ENCODE results near the gene FCN1.

FCN1 gene

DNA sequence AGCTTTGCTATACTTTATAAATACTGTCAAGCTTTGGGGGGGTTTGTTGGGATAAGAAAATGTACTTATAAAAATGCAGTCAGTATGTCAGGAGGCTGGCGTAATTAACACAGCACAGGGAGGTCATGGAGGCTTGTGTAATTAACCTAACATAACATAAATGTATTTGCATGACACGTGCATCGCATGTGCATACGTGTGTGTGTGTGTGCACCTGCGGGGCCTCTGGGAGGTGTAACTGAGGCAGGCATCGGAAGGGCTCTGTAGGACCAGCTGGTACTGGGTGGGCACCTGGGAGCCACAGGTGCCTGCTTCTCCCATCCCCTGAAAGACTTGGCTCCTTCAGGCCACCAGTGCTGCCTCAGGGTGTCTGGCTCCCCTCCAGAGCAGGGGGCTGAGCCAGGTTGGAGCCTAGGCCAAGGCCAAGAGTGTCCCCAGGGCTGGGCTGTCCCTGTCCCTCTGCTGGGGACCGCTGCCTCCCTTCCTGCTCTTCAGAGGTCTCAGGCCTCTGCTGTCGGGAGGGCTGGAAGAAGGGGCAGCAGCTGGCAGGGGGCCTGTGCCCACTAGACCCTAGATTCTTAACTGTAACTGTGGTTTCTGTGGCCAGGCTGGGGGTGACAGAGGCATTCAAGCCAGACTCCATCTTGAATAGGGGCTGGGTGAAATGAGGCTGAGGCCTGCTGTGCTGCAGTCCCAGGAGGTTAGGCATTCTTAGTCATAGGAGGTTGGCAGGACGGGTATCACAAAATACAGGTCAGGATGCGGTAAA, 28.1 kb downstream of the FCN1 start:
- DNase-seq, result no peak

DNA sequence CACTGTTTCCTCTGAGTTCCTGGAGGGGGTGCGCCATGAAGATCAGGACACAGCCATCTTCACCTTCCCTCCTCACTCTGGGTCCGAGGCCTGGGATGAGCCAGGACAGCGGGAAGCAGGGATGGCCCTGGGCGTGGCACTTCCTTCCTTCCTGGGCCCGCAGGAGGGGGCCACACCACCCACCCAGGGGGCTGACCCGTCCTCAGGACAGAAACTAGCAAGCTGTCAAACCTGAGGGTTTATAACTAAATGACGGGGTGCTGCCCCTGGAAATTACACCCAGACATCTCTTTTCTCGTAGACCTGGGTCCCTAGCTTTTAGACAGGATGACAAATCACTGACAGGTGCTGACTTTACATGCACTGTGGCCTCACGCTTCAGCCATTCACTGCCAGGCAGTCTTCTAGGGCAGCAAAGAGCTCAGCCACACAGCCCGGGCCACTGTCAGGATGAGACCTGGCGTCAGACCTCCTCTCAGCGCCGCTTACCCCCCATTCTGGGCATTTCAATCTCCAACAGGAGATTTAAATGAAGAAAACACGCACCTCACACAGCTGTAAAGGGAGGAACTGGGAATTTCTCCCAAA, 29.0 kb downstream of the FCN1 start:
- no peak for DNase-seq

- no peak for DNase-seq
Observed at GRCh38 chr9:134887686-134888602, 29.8 kb downstream of the FCN1 start.

DNA sequence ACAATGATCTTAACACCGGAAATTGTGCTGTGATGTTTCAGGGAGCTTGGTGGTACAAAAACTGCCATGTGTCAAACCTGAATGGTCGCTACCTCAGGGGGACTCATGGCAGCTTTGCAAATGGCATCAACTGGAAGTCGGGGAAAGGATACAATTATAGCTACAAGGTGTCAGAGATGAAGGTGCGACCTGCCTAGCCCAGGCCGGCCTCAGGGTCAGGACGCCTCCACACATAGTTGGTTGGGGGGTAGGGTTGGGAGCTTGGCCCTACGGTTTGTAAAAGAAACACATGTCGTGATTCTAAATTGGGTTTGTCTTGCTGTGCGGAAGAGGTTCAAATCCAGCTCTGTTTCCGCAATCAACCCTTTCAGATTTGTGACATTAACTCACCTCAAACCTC, 30.5 kb downstream of the FCN1 start:
- no peak for DNase-seq

- DNase-seq, result no peak
Observed at GRCh38 chr9:134886413-134886913, 31.2 kb downstream of the FCN1 start.

DNA sequence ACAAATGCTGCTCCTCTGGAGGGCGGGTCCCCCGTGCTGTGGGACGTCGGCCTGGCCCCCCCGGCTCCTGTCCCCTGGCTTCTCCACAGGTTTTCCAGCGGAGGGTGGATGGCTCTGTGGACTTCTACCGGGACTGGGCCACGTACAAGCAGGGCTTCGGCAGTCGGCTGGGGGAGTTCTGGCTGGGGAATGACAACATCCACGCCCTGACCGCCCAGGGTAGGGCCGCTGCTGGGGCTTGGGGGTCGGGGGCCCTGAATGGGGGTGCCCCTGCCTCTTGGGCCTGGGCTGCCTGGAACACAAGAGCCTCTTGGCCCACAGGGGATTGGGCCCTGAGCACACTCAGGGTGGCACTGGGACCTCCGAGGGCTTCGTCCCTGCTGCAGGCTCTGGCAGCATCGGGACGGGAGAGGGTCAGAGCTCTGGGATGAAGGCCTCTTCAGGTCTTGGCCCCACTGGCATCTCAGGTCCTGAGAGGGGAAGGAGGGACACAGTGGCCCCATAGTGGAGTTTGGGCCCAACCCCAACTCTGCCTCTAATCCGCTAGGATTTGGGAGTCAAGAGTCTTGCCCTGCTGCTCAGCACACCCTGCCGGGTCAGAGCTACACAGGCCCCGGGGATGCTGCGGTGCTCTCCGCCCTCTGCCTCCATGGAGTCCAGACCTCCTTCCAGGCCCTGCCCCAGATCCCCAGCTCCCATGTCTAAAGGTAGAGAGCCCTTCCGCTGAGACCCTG, 31.9 kb downstream of the FCN1 start:
- DNase-seq, result no peak

DNA sequence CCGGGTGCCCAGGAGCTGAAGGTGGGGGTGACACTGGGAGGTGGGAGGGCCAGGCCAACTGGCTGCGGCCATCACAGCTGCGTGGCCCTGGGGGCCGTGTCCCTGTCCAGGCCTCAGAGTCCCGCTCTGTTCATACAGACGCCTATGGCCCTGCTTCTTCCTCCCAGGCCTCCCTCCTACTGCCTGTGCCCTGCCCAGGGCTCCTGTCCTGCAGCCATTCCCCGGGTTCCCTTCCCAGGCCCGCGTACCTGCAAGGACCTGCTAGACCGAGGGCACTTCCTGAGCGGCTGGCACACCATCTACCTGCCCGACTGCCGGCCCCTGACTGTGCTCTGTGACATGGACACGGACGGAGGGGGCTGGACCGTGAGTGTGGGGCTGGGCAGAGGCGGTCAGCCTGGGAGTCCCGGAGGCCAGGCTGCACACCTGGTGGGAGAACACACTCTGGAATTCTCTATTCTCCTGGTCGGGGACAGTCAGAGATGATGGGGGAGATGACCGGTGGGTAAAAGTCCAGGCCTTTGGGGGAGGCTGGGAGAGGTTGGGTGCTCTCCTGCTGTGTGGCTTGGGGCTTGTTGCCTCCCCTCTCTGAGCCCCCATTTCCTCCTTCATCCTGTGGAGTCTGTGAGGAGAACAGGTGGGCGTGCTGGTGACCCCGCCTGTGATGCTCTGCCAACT, 32.6 kb downstream of the FCN1 start:
- no peak for DNase-seq

DNA sequence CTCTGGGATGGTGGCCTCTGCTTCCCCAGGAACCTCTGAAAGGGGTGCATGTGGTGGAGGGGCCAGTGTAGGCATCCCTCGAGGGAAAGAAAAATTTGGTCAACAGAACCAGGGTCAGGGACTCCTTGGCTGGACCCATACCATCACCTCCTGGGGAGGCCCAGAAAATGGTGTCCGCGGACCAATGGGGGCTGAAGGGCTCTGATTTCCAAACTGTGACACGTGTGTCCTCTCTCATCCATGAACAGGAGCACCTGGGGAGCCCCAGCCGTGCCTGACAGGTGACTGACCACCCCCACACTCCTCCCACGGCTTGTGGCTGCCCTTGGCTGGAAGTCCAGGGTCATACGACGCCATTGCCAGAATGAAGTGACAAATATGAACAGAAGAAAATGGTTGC, 33.2 kb downstream of the FCN1 start:
- DNase-seq, result no peak

DNA sequence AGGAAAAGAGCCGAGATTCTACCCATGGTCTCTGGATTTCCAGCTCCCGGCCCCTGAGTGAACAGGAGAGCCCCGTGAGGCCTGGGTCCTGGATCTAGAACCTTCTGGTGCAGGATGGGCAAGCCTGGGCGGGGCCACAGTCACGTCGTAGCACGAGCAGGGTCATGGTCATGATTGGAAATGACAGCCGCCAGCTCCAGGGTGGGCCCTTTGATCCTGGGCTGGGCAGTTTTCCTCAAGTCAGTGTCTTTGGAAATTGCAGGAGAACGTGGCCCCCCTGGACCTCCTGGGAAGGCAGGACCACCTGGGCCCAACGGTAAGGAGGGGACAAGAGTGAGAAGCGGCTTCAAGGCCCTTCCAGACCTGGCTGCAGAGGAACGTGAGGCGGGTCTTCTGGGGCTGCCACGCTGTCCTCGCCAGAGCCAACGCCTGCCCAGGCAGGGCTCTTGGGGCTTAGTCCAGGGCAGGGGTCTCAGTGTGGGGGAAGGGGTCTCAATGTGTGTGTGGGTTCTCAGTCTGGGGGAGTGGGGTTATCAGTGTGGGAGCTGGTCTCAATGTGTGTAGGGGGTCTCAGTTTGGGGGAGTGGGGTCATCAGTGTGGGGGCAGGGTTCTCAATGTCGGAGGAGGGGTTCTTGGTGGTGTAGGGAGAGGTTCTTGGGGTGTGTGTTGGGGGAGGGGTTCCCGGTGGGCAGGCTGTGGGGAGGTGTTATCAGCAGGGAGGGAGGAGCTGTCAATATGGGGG, 34.5 kb downstream of the FCN1 start:
- DNase-seq, result no peak

DNA sequence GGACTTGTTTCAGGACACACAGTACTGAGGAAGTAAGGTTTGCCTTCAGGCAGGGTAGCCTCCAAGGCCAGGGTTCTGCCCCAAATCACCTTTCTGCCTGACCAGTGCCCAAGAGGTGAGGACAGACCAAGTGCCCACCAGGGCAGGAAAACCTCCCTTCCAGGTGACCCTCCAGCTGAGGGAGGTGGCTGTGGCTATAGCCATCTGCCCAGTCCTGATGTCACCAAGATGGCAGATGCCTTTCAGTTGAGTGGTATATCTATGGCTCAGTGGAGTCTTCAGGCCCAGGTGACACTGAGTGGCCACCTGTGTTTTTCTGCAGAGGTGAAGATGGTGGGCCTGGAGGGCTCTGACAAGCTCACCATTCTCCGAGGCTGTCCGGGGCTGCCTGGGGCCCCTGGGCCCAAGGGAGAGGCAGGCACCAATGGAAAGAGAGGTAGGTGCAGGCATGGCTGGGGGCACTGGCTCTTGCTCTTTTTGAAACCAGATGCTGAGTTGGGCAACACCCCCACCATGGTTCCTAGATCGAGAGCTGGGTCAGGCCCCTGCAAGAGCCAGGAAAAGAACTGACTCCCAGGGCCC, 35.4 kb downstream of the FCN1 start:
- no peak for DNase-seq

- DNase-seq, result no peak
Observed at GRCh38 chr9:134881313-134881670, 36.4 kb downstream of the FCN1 start.

GRCh38 chr9:134880484-134881312, 37.0 kb downstream of the FCN1 start, which contains the start of gene FCN2:
TSS of gene FCN2 (plus strand) at chr9:134880810. CDS start at chr9:134880822, 12 bp downstream.
- no peak for DNase-seq

- DNase-seq, result no peak
Observed at GRCh38 chr9:134879664-134880483, 37.8 kb downstream of the FCN1 start.

DNA sequence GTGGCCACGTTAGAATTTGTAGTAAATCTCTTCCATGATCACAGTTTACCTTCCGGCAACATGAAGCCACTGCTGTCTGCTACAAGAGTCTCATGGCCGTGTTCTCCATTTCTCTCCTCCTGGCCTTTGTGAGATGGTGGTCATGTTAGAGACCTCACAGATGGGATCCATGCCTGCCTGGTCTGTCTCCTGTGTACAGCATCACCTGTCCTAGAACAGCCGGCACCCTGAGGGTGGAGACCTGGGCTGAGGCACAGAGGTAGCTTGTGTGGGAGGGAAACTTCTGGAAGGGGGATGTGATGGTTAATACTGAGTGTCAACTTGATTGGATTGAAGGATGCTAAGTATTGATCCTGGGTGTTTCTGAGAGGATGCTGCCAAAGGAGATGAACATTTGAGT, 40.2 kb downstream of the FCN1 start:
- no peak for DNase-seq

DNA sequence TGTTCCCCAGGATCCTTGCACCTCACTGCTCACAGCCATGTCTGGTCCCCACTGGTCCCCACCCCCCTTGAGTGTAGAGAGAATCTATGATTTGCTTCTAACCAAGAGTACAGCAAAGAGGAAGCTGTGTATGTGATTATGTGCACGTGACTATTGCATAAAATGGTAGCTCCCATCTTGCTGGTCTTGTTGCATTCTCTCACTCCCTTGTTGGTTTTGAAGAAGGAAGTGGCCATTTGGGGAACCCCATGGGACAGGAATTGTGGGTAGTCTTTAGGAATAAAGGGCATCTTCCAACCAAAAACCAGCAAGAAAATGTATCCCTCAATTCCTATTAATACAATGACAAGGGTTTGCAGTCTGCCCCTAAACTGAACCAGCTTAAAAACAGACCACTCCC, 42.3 kb downstream of the FCN1 start:
- DNase-seq, result no peak

- no peak for DNase-seq
Observed at GRCh38 chr9:134872482-134873231, 45.1 kb downstream of the FCN1 start.

- DNase-seq, result no peak
Observed at GRCh38 chr9:134871697-134872340, 45.9 kb downstream of the FCN1 start.
